Stromal cell of bone marrow (primary cell): ENCODE results near the gene C1orf226.

Experiments
- DNase-seq: peaks from one replicate; pipeline ENCODE4 v3.0.0-alpha.2; 2012; ENCODE audit warnings: low read depth

C1orf226 gene

GRCh38 chr1:162366149-162366548 lies 15.4 kb upstream of the C1orf226 start:
- DNase-seq: no peak

- DNase-seq: no peak
Observed at GRCh38 chr1:162366671-162367070, 14.9 kb upstream of the C1orf226 start.

GRCh38 chr1:162367073-162367472 lies 14.5 kb upstream of the C1orf226 start:
- DNase-seq: no peak

GRCh38 chr1:162367772-162368171 lies 13.8 kb upstream of the C1orf226 start:
- no peak for DNase-seq

GRCh38 chr1:162368451-162368850 lies 13.1 kb upstream of the C1orf226 start:
- DNase-seq: no peak

- DNase-seq: no peak
Observed at GRCh38 chr1:162369571-162369970, 12.0 kb upstream of the C1orf226 start.

- no peak for DNase-seq
Observed at GRCh38 chr1:162370161-162370560, 11.4 kb upstream of the C1orf226 start.

GRCh38 chr1:162370721-162371120 lies 10.8 kb upstream of the C1orf226 start:
- no peak for DNase-seq

- DNase-seq: no peak
Observed at GRCh38 chr1:162371611-162372010, 9.9 kb upstream of the C1orf226 start.

GRCh38 chr1:162372159-162373071 lies 9.1 kb upstream of the C1orf226 start:
- no peak for DNase-seq

- DNase-seq: no peak
Observed at GRCh38 chr1:162373072-162373427, 8.5 kb upstream of the C1orf226 start.

GRCh38 chr1:162373541-162374260 lies 7.8 kb upstream of the C1orf226 start:
- DNase-seq: no peak

GRCh38 chr1:162374406-162374805 lies 7.1 kb upstream of the C1orf226 start:
- DNase-seq: no peak

GRCh38 chr1:162375463-162375862 lies 6.1 kb upstream of the C1orf226 start:
- DNase-seq: no peak

GRCh38 chr1:162376691-162377090 lies 4.8 kb upstream of the C1orf226 start, which contains the start of gene SPATA46:
Gene SPATA46 (minus strand): TSS chr1:162376854. CDS start chr1:162376790, 64 bp downstream.
- no peak for DNase-seq

- no peak for DNase-seq
Observed at GRCh38 chr1:162380061-162380846, 1.3 kb upstream of the C1orf226 start.

GRCh38 chr1:162381941-162382750 lies 618 bp downstream of the C1orf226 start:
- no peak for DNase-seq

- DNase-seq: no peak
Observed at GRCh38 chr1:162383091-162383490, 1.6 kb downstream of the C1orf226 start.

GRCh38 chr1:162383516-162383915 lies 2.0 kb downstream of the C1orf226 start:
- no peak for DNase-seq

- DNase-seq: no peak
Observed at GRCh38 chr1:162384116-162384515, 2.6 kb downstream of the C1orf226 start.

- no peak for DNase-seq
Observed at GRCh38 chr1:162384601-162385279, 3.2 kb downstream of the C1orf226 start.
